Stimulated activated naive CD4-positive, alpha-beta T cell (primary cell): ENCODE data around the gene SUOX.
"Not testable (repeated sequence)": the region's sequence is repeated elsewhere in the genome, so short reads cannot be mapped to it uniquely, and the experiment has no call there.

Source experiments
- DNase-seq, 6 experiments: peaks; one replicate each; lab custom pipeline; 2025; lab: John Stamatoyannopoulos, UW

Gene SUOX

GRCh38 chr12:56020423-56021184, 23.5 kb downstream of the SUOX start, which contains the start of gene IKZF4:
Gene IKZF4 (plus strand): TSS chr12:56021043. CDS start chr12:56021494, 451 bp downstream.
- DNase-seq, result no peak

GRCh38 chr12:56021889-56022497, 24.9 kb downstream of the SUOX start:
- no peak for DNase-seq

- no peak for DNase-seq
Observed at GRCh38 chr12:56028511-56029165, 31.6 kb downstream of the SUOX start.

- no peak for DNase-seq
Observed at GRCh38 chr12:56029166-56029519, 32.1 kb downstream of the SUOX start.

GRCh38 chr12:56029666-56030293, 32.7 kb downstream of the SUOX start:
- peak; percentile 3 to 58 (median 20) for DNase-seq

- no peak for DNase-seq
Observed at GRCh38 chr12:56031987-56032386, 34.9 kb downstream of the SUOX start.

GRCh38 chr12:56034586-56035332, 37.7 kb downstream of the SUOX start:
- DNase-seq, result no peak

GRCh38 chr12:56037161-56037560, 40.1 kb downstream of the SUOX start:
- no peak for DNase-seq

- DNase-seq, result no peak
Observed at GRCh38 chr12:56038022-56038655, 41.1 kb downstream of the SUOX start.

GRCh38 chr12:56040151-56040550, 43.1 kb downstream of the SUOX start:
- no peak for DNase-seq

GRCh38 chr12:56040963-56041551, 44.0 kb downstream of the SUOX start:
- DNase-seq, result no peak

- DNase-seq, result peak; percentile 84 to 96 (median 92)
Observed at GRCh38 chr12:56041552-56042429, 44.7 kb downstream of the SUOX start, which contains the start of gene RPS26. Gene RPS26 (plus strand): TSS chr12:56041918. CDS start chr12:56042167, 249 bp downstream.

- DNase-seq, result not testable (repeated sequence)
Observed at GRCh38 chr12:56042430-56042813, 45.3 kb downstream of the SUOX start.

- DNase-seq, result no peak
Observed at GRCh38 chr12:56042843-56043242, 45.8 kb downstream of the SUOX start.

- DNase-seq, result no peak
Observed at GRCh38 chr12:56046027-56046780, 49.1 kb downstream of the SUOX start.

- DNase-seq, result no peak
Observed at GRCh38 chr12:56053407-56053893, 56.4 kb downstream of the SUOX start.
